ENCODE data around the gene GATAD2B.

The GATAD2B gene

GRCh38 chr1:153794624-153795329, 128.0 kb downstream of the GATAD2B start:
- H3K4me1 ChIP-seq (ENCODE audit: control insufficient read depth, insufficient read depth, low read length, poor library complexity, severe bottlenecking): peaks cover 3% of the 10 kb centered on the region
- peak overlapping the region; percentile 59 for H3K27ac ChIP-seq (ENCODE audit: low read depth, low read length, severe bottlenecking)
- H3K9me3 ChIP-seq (ENCODE audit: control insufficient read depth, low read length): no peaks in the 10 kb centered on the region
- 55 to 70% methylated on average over 2 to 9 of the region's 14 CpGs for WGBS, 2 experiments (ENCODE audit: insufficient coverage in 2 of 2)
- no peaks in the 10 kb centered on the region for H3K36me3 ChIP-seq (ENCODE audit: control insufficient read depth, insufficient read depth, low read length)
- H3K4me3 ChIP-seq (ENCODE audit: extremely low read depth, insufficient read depth, low read length, poor library complexity, severe bottlenecking): no peak overlapping the region

- H3K9me3 ChIP-seq (ENCODE audit: control insufficient read depth, low read length): no peaks in the 10 kb centered on the region
- peaks cover 3% of the 10 kb centered on the region for H3K4me1 ChIP-seq (ENCODE audit: control insufficient read depth, insufficient read depth, low read length, poor library complexity, severe bottlenecking)
- no peak overlapping the region for H3K4me3 ChIP-seq (ENCODE audit: extremely low read depth, insufficient read depth, low read length, poor library complexity, severe bottlenecking)
- WGBS, 2 experiments (ENCODE audit: insufficient coverage in 2 of 2): 84 to 86% methylated on average over 9 to 12 of the region's 12 CpGs
- no peaks in the 10 kb centered on the region for H3K36me3 ChIP-seq (ENCODE audit: control insufficient read depth, insufficient read depth, low read length)
- peak overlapping the region; percentile 59 for H3K27ac ChIP-seq (ENCODE audit: low read depth, low read length, severe bottlenecking)
Measured at GRCh38 chr1:153793973-153794615, 128.7 kb downstream of the GATAD2B start.

- Histone ChIP-seq H3K36me3 (ENCODE audit: control insufficient read depth, insufficient read depth, low read length) (no peaks in the 10 kb centered on the region), H3K27ac (ENCODE audit: low read depth, low read length, severe bottlenecking) (no peak overlapping the region), H3K9me3 (ENCODE audit: control insufficient read depth, low read length) (no peaks in the 10 kb centered on the region), H3K4me1 (ENCODE audit: control insufficient read depth, insufficient read depth, low read length, poor library complexity, severe bottlenecking) (peaks cover 3% of the 10 kb centered on the region), H3K4me3 (ENCODE audit: extremely low read depth, insufficient read depth, low read length, poor library complexity, severe bottlenecking) (no peak overlapping the region)
- 72 to 92% methylated on average over 2 to 5 of the region's 9 CpGs for WGBS, 2 experiments (ENCODE audit: insufficient coverage in 2 of 2)
Measured at GRCh38 chr1:153793261-153793972, 129.4 kb downstream of the GATAD2B start.

GRCh38 chr1:153792631-153793041, 130.1 kb downstream of the GATAD2B start:
- Histone ChIP-seq H3K36me3 (ENCODE audit: control insufficient read depth, insufficient read depth, low read length) (no peaks in the 10 kb centered on the region), H3K9me3 (ENCODE audit: control insufficient read depth, low read length) (no peaks in the 10 kb centered on the region), H3K4me3 (ENCODE audit: extremely low read depth, insufficient read depth, low read length, poor library complexity, severe bottlenecking) (no peak overlapping the region), H3K27ac (ENCODE audit: low read depth, low read length, severe bottlenecking) (no peak overlapping the region), H3K4me1 (ENCODE audit: control insufficient read depth, insufficient read depth, low read length, poor library complexity, severe bottlenecking) (peaks cover 3% of the 10 kb centered on the region)
- WGBS, 2 experiments (ENCODE audit: insufficient coverage in 2 of 2): 89 to 90% methylated on average over 8 to 9 of the region's 11 CpGs

- no peaks in the 10 kb centered on the region for H3K36me3 ChIP-seq (ENCODE audit: control insufficient read depth, insufficient read depth, low read length)
- H3K4me3 ChIP-seq (ENCODE audit: extremely low read depth, insufficient read depth, low read length, poor library complexity, severe bottlenecking): no peak overlapping the region
- 79 to 80% methylated on average over 12 of the region's 16 CpGs for WGBS, 2 experiments (ENCODE audit: insufficient coverage in 2 of 2)
- H3K9me3 ChIP-seq (ENCODE audit: control insufficient read depth, low read length): no peaks in the 10 kb centered on the region
- H3K27ac ChIP-seq (ENCODE audit: low read depth, low read length, severe bottlenecking): no peak overlapping the region
- peaks cover 3% of the 10 kb centered on the region for H3K4me1 ChIP-seq (ENCODE audit: control insufficient read depth, insufficient read depth, low read length, poor library complexity, severe bottlenecking)
Measured at GRCh38 chr1:153791648-153792253, 131.0 kb downstream of the GATAD2B start.

- WGBS, 2 experiments (ENCODE audit: insufficient coverage in 2 of 2): 83 to 96% methylated on average over 2 to 3 of the region's 9 CpGs
- no peaks in the 10 kb centered on the region for H3K36me3 ChIP-seq (ENCODE audit: control insufficient read depth, insufficient read depth, low read length)
- H3K27ac ChIP-seq (ENCODE audit: low read depth, low read length, severe bottlenecking): no peak overlapping the region
- peaks cover 3% of the 10 kb centered on the region for H3K4me1 ChIP-seq (ENCODE audit: control insufficient read depth, insufficient read depth, low read length, poor library complexity, severe bottlenecking)
- H3K9me3 ChIP-seq (ENCODE audit: control insufficient read depth, low read length): no peaks in the 10 kb centered on the region
- no peak overlapping the region for H3K4me3 ChIP-seq (ENCODE audit: extremely low read depth, insufficient read depth, low read length, poor library complexity, severe bottlenecking)
Measured at GRCh38 chr1:153790966-153791647, 131.7 kb downstream of the GATAD2B start.

GRCh38 chr1:153790313-153790965, 132.3 kb downstream of the GATAD2B start:
- WGBS, 2 experiments (ENCODE audit: insufficient coverage in 2 of 2): 87 to 93% methylated on average over 14 to 15 of the region's 16 CpGs
- no peak overlapping the region for H3K27ac ChIP-seq (ENCODE audit: low read depth, low read length, severe bottlenecking)
- H3K4me3 ChIP-seq (ENCODE audit: extremely low read depth, insufficient read depth, low read length, poor library complexity, severe bottlenecking): no peak overlapping the region
- H3K36me3 ChIP-seq (ENCODE audit: control insufficient read depth, insufficient read depth, low read length): no peaks in the 10 kb centered on the region
- H3K4me1 ChIP-seq (ENCODE audit: control insufficient read depth, insufficient read depth, low read length, poor library complexity, severe bottlenecking): peaks cover 3% of the 10 kb centered on the region
- H3K9me3 ChIP-seq (ENCODE audit: control insufficient read depth, low read length): no peaks in the 10 kb centered on the region

- Histone ChIP-seq H3K36me3 (ENCODE audit: control insufficient read depth, insufficient read depth, low read length) (no peaks in the 10 kb centered on the region), H3K4me3 (ENCODE audit: extremely low read depth, insufficient read depth, low read length, poor library complexity, severe bottlenecking) (no peak overlapping the region), H3K4me1 (ENCODE audit: control insufficient read depth, insufficient read depth, low read length, poor library complexity, severe bottlenecking) (no peaks in the 10 kb centered on the region), H3K27ac (ENCODE audit: low read depth, low read length, severe bottlenecking) (no peak overlapping the region), H3K9me3 (ENCODE audit: control insufficient read depth, low read length) (no peaks in the 10 kb centered on the region)
- WGBS, 2 experiments (ENCODE audit: insufficient coverage in 2 of 2): 89 to 91% methylated on average over 21 to 22 of the region's 22 CpGs
Measured at GRCh38 chr1:153789478-153790034, 133.2 kb downstream of the GATAD2B start.

GRCh38 chr1:153786038-153786790, 136.6 kb downstream of the GATAD2B start:
- Histone ChIP-seq H3K4me1 (ENCODE audit: control insufficient read depth, insufficient read depth, low read length, poor library complexity, severe bottlenecking) (peaks cover 5% of the 10 kb centered on the region), H3K36me3 (ENCODE audit: control insufficient read depth, insufficient read depth, low read length) (no peaks in the 10 kb centered on the region), H3K4me3 (ENCODE audit: extremely low read depth, insufficient read depth, low read length, poor library complexity, severe bottlenecking) (no peak overlapping the region), H3K9me3 (ENCODE audit: control insufficient read depth, low read length) (no peaks in the 10 kb centered on the region), H3K27ac (ENCODE audit: low read depth, low read length, severe bottlenecking) (no peak overlapping the region)
- WGBS, 2 experiments (ENCODE audit: insufficient coverage in 2 of 2): 100% methylated on average over 1 of the region's 4 CpGs; no CpG with 5 or more reads in 1 of the 2 experiments

All from mesodermal cell (in vitro differentiated cells).